H9 (cell line): ENCODE results near the gene CERK. TPM values are rescaled to one million over a fixed set of nuclear protein-coding genes. Genes with fewer than 3 reads are reported as not detected.

Source experiments
- DNase-seq: peaks from one replicate; pipeline ENCODE4 v3.0.0-alpha.2; 2017
- H2AFZ ChIP-seq: one replicate; pipeline ENCODE4 v1.6.1; 2013; ENCODE audit warnings: mild to moderate bottlenecking, low read length, control low read depth, moderate library complexity
- H2AK5ac ChIP-seq: 2 replicates; pipeline ENCODE4 v1.6.1; 2013; ENCODE audit warnings: low read length, control low read depth, mixed read lengths; ENCODE audit not compliant: insufficient read length
- H2BK120ac ChIP-seq: one replicate; pipeline ENCODE4 v1.6.1; 2013; ENCODE audit warnings: low read depth, mild to moderate bottlenecking, low read length, control low read depth, inconsistent platforms; ENCODE audit not compliant: poor library complexity, severe bottlenecking
- H2BK12ac ChIP-seq: 2 replicates; pipeline ENCODE4 v1.6.1; 2013; ENCODE audit warnings: low read length, control low read depth, mixed read lengths, low read depth; ENCODE audit not compliant: insufficient read length
- H2BK15ac ChIP-seq: 2 replicates; pipeline ENCODE4 v1.6.1; 2013; ENCODE audit warnings: low read depth, low read length, control low read depth
- H2BK20ac ChIP-seq: one replicate; pipeline ENCODE4 v1.6.1; 2013; ENCODE audit warnings: low read depth, mild to moderate bottlenecking, low read length, control low read depth, inconsistent platforms; ENCODE audit not compliant: poor library complexity, severe bottlenecking
- H2BK5ac ChIP-seq: 2 replicates; pipeline ENCODE4 v1.6.1; 2013; ENCODE audit warnings: low read length, control low read depth, mixed read lengths; ENCODE audit not compliant: insufficient read length
- H3K14ac ChIP-seq: 2 replicates; pipeline ENCODE4 v1.6.1; 2013; ENCODE audit warnings: low read length, control low read depth; ENCODE audit not compliant: insufficient read depth
- H3K18ac ChIP-seq: 2 replicates; pipeline ENCODE4 v1.6.1; 2013; ENCODE audit warnings: low read depth, mild to moderate bottlenecking, mixed read lengths, low read length, control low read depth; ENCODE audit not compliant: insufficient read length
- H3K23ac ChIP-seq: 2 replicates; pipeline ENCODE4 v1.6.1; 2013; ENCODE audit warnings: low read length, control low read depth, mixed read lengths, low read depth; ENCODE audit not compliant: insufficient read length
- H3K23me2 ChIP-seq: 2 replicates; pipeline ENCODE4 v1.6.1; 2013; ENCODE audit warnings: low read depth, mild to moderate bottlenecking, mixed read lengths, low read length, control low read depth; ENCODE audit not compliant: insufficient read length, poor library complexity, severe bottlenecking
- H3K27ac ChIP-seq: 2 replicates; pipeline ENCODE4 v1.5.1; 2013; ENCODE audit warnings: low read length, control low read depth, mixed read lengths, low read depth; ENCODE audit not compliant: insufficient read length
- H3K27me3 ChIP-seq: 2 replicates; pipeline ENCODE4 v1.6.1; 2013; ENCODE audit warnings: low read length, control low read depth, inconsistent platforms; ENCODE audit not compliant: insufficient read depth
- H3K4ac ChIP-seq: 2 replicates; pipeline ENCODE4 v1.6.1; 2013; ENCODE audit warnings: low read depth, mild to moderate bottlenecking, control low read depth, inconsistent platforms, low read length, moderate library complexity
- H3K4me1 ChIP-seq: 2 replicates; pipeline ENCODE4 v1.6.1; 2013; ENCODE audit warnings: low read length, control low read depth, inconsistent platforms; ENCODE audit not compliant: insufficient read depth
- H3K4me2 ChIP-seq: 2 replicates; pipeline ENCODE4 v1.6.1; 2013; ENCODE audit warnings: low read length, control low read depth, mixed read lengths; ENCODE audit not compliant: insufficient read length, insufficient read depth
- H3K56ac ChIP-seq: 2 replicates; pipeline ENCODE4 v1.6.1; 2013; ENCODE audit warnings: low read depth, mild to moderate bottlenecking, mixed read lengths, low read length, control low read depth; ENCODE audit not compliant: insufficient read length
- H3K79me1 ChIP-seq: 2 replicates; pipeline ENCODE4 v1.6.1; 2013; ENCODE audit warnings: low read depth, mild to moderate bottlenecking, moderate library complexity, low read length, control low read depth, inconsistent platforms; ENCODE audit not compliant: insufficient read depth, poor library complexity, severe bottlenecking
- H3K79me2 ChIP-seq: 2 replicates; pipeline ENCODE4 v1.6.1; 2013; ENCODE audit warnings: low read length, control low read depth, inconsistent platforms; ENCODE audit not compliant: insufficient read depth
- H3K9ac ChIP-seq: 2 replicates; pipeline ENCODE4 v1.6.1; 2013; ENCODE audit warnings: low read length, control low read depth, mixed read lengths; ENCODE audit not compliant: insufficient read length; ENCODE audit errors: extremely low read depth
- H3K9me3 ChIP-seq: one replicate; pipeline ENCODE4 v1.6.1; 2013; ENCODE audit warnings: low read depth, low read length, inconsistent platforms; ENCODE audit not compliant: control insufficient read depth
- H3T11ph ChIP-seq: one replicate; pipeline ENCODE4 v1.6.1; 2013; ENCODE audit warnings: mild to moderate bottlenecking, low read length, control low read depth, inconsistent platforms
- H4K20me1 ChIP-seq: one replicate; pipeline ENCODE4 v1.6.1; 2013; ENCODE audit not compliant: control insufficient read depth, insufficient read length, insufficient read depth
- H4K5ac ChIP-seq: 2 replicates; pipeline ENCODE4 v1.6.1; 2013; ENCODE audit warnings: low read depth, mild to moderate bottlenecking, mixed read lengths, low read length, control low read depth; ENCODE audit not compliant: insufficient read length
- H4K8ac ChIP-seq: replicated peaks from 2 replicates; pipeline ENCODE4 v1.6.1; 2013; ENCODE audit warnings: low read length, control low read depth, mixed read lengths, low read depth; ENCODE audit not compliant: insufficient read length
- H4K91ac ChIP-seq: 2 replicates; pipeline ENCODE4 v1.6.1; 2013; ENCODE audit warnings: low read depth, mild to moderate bottlenecking, moderate library complexity, mixed read lengths, low read length, control low read depth; ENCODE audit not compliant: insufficient read length
- H3K27ac Mint-ChIP-seq, 3 experiments: 2 replicates in 2 of 3; 3 replicates in 1 of 3; pipeline ENCODE4 v1.8.0; 2020 to 2021; ENCODE audit warnings: mixed read lengths in 3 of 3, mild to moderate bottlenecking in 1 of 3, moderate library complexity in 1 of 3
- H3K27me3 Mint-ChIP-seq: 2 replicates; pipeline ENCODE4 v1.8.0; 2021; ENCODE audit warnings: low read depth, mild to moderate bottlenecking, moderate library complexity, mixed read lengths
- H3K36me3 Mint-ChIP-seq, 3 experiments: 2 replicates in 2 of 3; 3 replicates in 1 of 3; pipeline ENCODE4 v1.8.0; 2020 to 2021; ENCODE audit warnings: low read depth in 3 of 3, mixed read lengths in 3 of 3; ENCODE audit not compliant: insufficient read depth in 1 of 3
- H3K4me1 Mint-ChIP-seq, 2 experiments: 2 replicates each; pipeline ENCODE4 v1.8.0; 2020; ENCODE audit warnings: mixed read lengths in 2 of 2
- H3K4me3 Mint-ChIP-seq, 2 experiments: 2 replicates in 1 of 2; 3 replicates in 1 of 2; pipeline ENCODE4 v1.8.0; 2020 to 2021; ENCODE audit warnings: mild to moderate bottlenecking in 2 of 2, mixed read lengths in 2 of 2, moderate library complexity in 1 of 2
- H3K9me3 Mint-ChIP-seq, 2 experiments: 2 replicates in 1 of 2; 3 replicates in 1 of 2; pipeline ENCODE4 v1.8.0; 2020; ENCODE audit warnings: mild to moderate bottlenecking in 2 of 2, mixed read lengths in 2 of 2, moderate library complexity in 1 of 2
- CTCF ChIP-seq: fragments of 200-600 bp; sonication (generic); conservative IDR thresholded peaks from 3 replicates; pipeline ENCODE4 v1.8.0; 2021; ENCODE audit warnings: antibody characterized with exemption, mild to moderate bottlenecking
- WGBS: extraction: QIAGEN DNeasy Blood & Tissue Kit; methylation state at CpG from one replicate; pipeline ENCODE4 v1.1.7; 2013; ENCODE audit warnings: missing lambda C conversion rate, low lambda C conversion rate, mixed read lengths; ENCODE audit not compliant: insufficient read length; ENCODE audit errors: extremely low coverage; 5-methylcytosine and 5-hydroxymethylcytosine counted together
- total RNA-seq: library from RNA; stranded (reverse); gene quantifications from 2 replicates; pipeline ENCODE4 v1.2.1, GENCODE V29; 2021

Gene CERK
- total RNA-seq, 1 experiment from 2014 or later = 47.1 TPM

- no peak overlapping the region for H3K18ac ChIP-seq
- H3K27me3 Mint-ChIP-seq = no peaks in the 10 kb centered on the region
- no peaks in the 10 kb centered on the region for H4K20me1 ChIP-seq
- no peak overlapping the region for H3K27ac ChIP-seq
- no peak overlapping the region for H3K4ac ChIP-seq
- no peak overlapping the region for H3K56ac ChIP-seq
- no peaks in the 10 kb centered on the region for H3K4me1 ChIP-seq
- no peak overlapping the region for H3K4me2 ChIP-seq
- no peak overlapping the region for H3K9ac ChIP-seq
- H2BK120ac ChIP-seq = no peak overlapping the region
- no peak overlapping the region for H2BK20ac ChIP-seq
- peaks cover 7 to 12% of the 10 kb centered on the region in 2 experiments for H3K4me1 Mint-ChIP-seq
- no peaks in the 10 kb centered on the region for H3K79me1 ChIP-seq
- H4K5ac ChIP-seq = no peak overlapping the region
- H2BK5ac ChIP-seq = no peak overlapping the region
- no peak overlapping the region for H3K23ac ChIP-seq
- H3T11ph ChIP-seq = no peak overlapping the region
- H3K9me3 Mint-ChIP-seq = no peaks in the 10 kb centered on the region; a peak in 1 of 5 replicates
- no peaks in the 10 kb centered on the region for H3K23me2 ChIP-seq
- DNase-seq = no peak
- no CpG with 5 or more reads among the region's 37 CpGs for WGBS
- H3K4me3 Mint-ChIP-seq = no peak overlapping the region
- H4K8ac ChIP-seq = no peak overlapping the region
- no peak overlapping the region for H2BK12ac ChIP-seq
- TF ChIP-seq CTCF = no peak
- no peaks in the 10 kb centered on the region for H3K9me3 ChIP-seq
- no peaks in the 10 kb centered on the region for H3K27me3 ChIP-seq
- H2AFZ ChIP-seq = no peak overlapping the region
- H3K14ac ChIP-seq = no peak overlapping the region
- H3K79me2 ChIP-seq = no peaks in the 10 kb centered on the region
- H4K91ac ChIP-seq = no peak overlapping the region
- H3K27ac Mint-ChIP-seq = peak overlapping the region in 1 of 3 experiments; percentile 65; a peak in 1 of 7 replicates
- no peak overlapping the region for H2AK5ac ChIP-seq
- no peaks in the 10 kb centered on the region for H3K36me3 Mint-ChIP-seq
- H2BK15ac ChIP-seq = no peak overlapping the region
These were observed 79.8 kb downstream of the CERK start for GRCh38 chr22:46657996-46658947.
